ENCODE results near the gene GRIK3.

Gene GRIK3

GRCh38 chr1:36825226-36825625 lies 209.1 kb downstream of the GRIK3 start:
- DNase-seq (ENCODE audit: low read depth, low spot score) = no peak
- TF ChIP-seq, protein P1, sequence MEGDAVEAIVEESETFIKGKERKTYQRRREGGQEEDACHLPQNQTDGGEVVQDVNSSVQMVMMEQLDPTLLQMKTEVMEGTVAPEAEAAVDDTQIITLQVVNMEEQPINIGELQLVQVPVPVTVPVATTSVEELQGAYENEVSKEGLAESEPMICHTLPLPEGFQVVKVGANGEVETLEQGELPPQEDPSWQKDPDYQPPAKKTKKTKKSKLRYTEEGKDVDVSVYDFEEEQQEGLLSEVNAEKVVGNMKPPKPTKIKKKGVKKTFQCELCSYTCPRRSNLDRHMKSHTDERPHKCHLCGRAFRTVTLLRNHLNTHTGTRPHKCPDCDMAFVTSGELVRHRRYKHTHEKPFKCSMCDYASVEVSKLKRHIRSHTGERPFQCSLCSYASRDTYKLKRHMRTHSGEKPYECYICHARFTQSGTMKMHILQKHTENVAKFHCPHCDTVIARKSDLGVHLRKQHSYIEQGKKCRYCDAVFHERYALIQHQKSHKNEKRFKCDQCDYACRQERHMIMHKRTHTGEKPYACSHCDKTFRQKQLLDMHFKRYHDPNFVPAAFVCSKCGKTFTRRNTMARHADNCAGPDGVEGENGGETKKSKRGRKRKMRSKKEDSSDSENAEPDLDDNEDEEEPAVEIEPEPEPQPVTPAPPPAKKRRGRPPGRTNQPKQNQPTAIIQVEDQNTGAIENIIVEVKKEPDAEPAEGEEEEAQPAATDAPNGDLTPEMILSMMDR (IDR thresholded peaks at IDR 0.05; ENCODE audit: low read depth, low read length) = no peak
- in situ Hi-C loops (cut with HindIII; ENCODE audit: low sequenced_read_pairs) = no loop called here
- no peak overlapping the region for H3K4me3 ChIP-seq (ENCODE audit: low read depth, low read length)

DNA sequence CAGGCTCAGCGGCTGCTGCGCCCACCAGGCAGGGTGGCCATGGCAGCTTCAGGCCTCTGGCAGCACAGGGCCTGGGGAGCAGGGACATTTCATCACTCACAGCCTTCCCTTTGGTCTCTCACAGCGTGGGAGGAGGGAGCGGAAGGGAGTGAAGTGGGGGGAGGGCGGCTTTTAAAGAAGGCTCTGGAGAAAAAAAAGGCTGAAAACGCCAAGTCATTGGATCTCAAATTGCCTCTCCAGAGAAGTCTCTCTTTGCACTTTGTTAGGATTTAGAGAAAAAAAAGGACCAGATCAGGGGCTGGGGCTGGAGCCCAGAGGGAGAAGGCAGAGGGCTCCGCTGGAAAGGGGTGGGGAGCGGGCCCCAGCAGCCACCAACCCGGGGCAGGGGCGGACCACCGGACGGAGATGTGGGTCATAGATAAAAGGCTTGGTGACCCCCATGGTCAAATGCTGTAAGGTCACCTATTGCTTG lies 209.9 kb downstream of the GRIK3 start:
- TF ChIP-seq, protein P1 (IDR thresholded peaks at IDR 0.05; ENCODE audit: low read depth, low read length) = no peak
- no peak overlapping the region for H3K4me3 ChIP-seq (ENCODE audit: low read depth, low read length)
- in situ Hi-C loops (cut with HindIII; ENCODE audit: low sequenced_read_pairs) = no loop called here
- DNase-seq (ENCODE audit: low read depth, low spot score) = no peak

GRCh38 chr1:36822648-36823047 lies 211.7 kb downstream of the GRIK3 start:
- no peak overlapping the region for H3K4me3 ChIP-seq (ENCODE audit: low read depth, low read length)
- TF ChIP-seq, protein P1 (IDR thresholded peaks at IDR 0.05; ENCODE audit: low read depth, low read length) = no peak
- in situ Hi-C loops (cut with HindIII; ENCODE audit: low sequenced_read_pairs) = no loop called here
- DNase-seq (ENCODE audit: low read depth, low spot score) = no peak

DNA sequence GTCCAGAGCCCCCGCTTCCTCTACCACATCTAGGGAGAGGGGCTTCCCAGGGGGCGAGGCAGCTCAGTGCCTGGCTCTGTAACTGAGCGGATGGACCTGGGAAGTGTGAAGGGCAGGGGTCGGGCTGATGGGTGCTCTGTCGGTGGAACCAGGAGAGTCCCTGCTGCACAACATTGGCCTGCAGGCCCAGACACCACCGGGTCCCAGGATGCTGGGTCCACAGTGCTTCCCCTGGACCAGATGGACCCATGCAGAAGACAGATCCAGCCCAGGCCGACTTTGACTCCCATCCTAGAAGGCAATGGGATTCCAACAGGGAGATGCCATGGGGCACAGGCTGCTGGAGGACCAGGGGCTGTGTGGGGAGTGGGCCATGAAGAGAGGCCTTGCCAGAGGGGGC lies 212.9 kb downstream of the GRIK3 start:
- in situ Hi-C loops (cut with HindIII; ENCODE audit: low sequenced_read_pairs) = no loop called here
- TF ChIP-seq, protein P1 (IDR thresholded peaks at IDR 0.05; ENCODE audit: low read depth, low read length) = no peak
- H3K4me3 ChIP-seq (ENCODE audit: low read depth, low read length) = no peak overlapping the region
- no peak for DNase-seq (ENCODE audit: low read depth, low spot score)

DNA sequence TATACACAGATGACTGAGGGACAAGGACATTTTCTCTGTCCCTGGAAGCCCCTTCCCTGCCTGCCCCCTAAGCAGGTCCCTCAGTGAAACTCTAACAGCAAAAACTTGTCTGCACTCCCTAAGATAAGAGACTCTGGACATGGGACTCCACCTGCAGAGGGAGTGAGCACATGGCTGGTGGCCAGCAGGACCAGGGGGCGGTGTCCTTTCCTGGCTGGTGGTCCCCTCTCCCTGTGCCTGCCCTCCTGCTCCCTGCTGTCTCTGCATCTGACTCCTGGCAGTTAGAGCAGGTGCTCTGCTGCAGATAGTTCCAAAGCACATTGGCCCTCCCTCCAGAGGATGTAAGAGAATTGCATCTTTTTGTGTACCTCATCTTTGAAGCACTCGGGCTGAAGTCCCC lies 215.5 kb downstream of the GRIK3 start:
- no peak overlapping the region for H3K4me3 ChIP-seq (ENCODE audit: low read depth, low read length)
- DNase-seq (ENCODE audit: low read depth, low spot score) = no peak
- in situ Hi-C loops (cut with HindIII; ENCODE audit: low sequenced_read_pairs) = no loop called here
- TF ChIP-seq, protein P1 (IDR thresholded peaks at IDR 0.05; ENCODE audit: low read depth, low read length) = no peak

DNA sequence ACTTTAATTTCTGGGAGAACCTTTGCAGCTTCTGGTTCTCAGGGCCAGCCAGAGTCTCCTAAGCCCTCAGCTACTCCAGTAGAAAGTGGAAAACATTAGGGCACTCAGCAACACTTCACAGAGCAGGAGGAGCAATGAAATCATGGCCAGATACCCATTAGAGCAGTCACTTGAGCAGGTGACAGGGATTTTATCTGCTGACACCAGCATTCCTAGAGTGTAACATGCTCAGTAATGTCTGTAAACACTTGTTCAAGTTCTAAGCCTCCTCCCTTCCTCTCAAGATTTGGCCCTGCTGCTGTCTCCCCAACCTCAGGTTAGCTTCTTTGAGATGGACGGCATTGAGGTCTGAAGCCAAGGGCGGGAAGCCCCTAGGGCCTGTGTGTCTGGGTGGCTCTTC lies 218.0 kb downstream of the GRIK3 start:
- TF ChIP-seq, protein P1 (IDR thresholded peaks at IDR 0.05; ENCODE audit: low read depth, low read length) = no peak
- no peak for DNase-seq (ENCODE audit: low read depth, low spot score)
- H3K4me3 ChIP-seq (ENCODE audit: low read depth, low read length) = no peak overlapping the region
- in situ Hi-C loops (cut with HindIII; ENCODE audit: low sequenced_read_pairs) = no loop called here

- H3K4me3 ChIP-seq (ENCODE audit: low read depth, low read length) = no peak overlapping the region
- in situ Hi-C loops (cut with HindIII; ENCODE audit: low sequenced_read_pairs) = no loop called here
- TF ChIP-seq, protein P1 (IDR thresholded peaks at IDR 0.05; ENCODE audit: low read depth, low read length) = no peak
- DNase-seq (ENCODE audit: low read depth, low spot score) = no peak
Measured at GRCh38 chr1:36814774-36815173, 219.5 kb downstream of the GRIK3 start.
